Osteoblast (primary cell): ENCODE data around the gene DCHS1. TPM values are rescaled to one million over a fixed set of nuclear protein-coding genes. Genes with fewer than 3 reads are reported as not detected.

Source experiments
- DNase-seq: peaks from one replicate; pipeline ENCODE4 v3.0.0; 2011; ENCODE audit warnings: low spot score, mixed read lengths; ENCODE audit not compliant: insufficient read length; ENCODE audit errors: missing footprints
- H2AFZ ChIP-seq: 2 replicates; pipeline ENCODE4 v1.6.0; 2011; ENCODE audit warnings: mild to moderate bottlenecking, low read length
- H3K27ac ChIP-seq: 2 replicates; pipeline ENCODE4 v1.5.1; 2011; ENCODE audit warnings: mild to moderate bottlenecking, low read depth, low read length, moderate library complexity
- H3K27me3 ChIP-seq: 2 replicates; pipeline ENCODE4 v1.6.0; 2012; ENCODE audit warnings: mild to moderate bottlenecking, control low read depth, inconsistent platforms, low read length, moderate library complexity; ENCODE audit not compliant: insufficient read depth
- H3K36me3 ChIP-seq: 2 replicates; pipeline ENCODE4 v1.5.1; 2011; ENCODE audit warnings: mild to moderate bottlenecking, low read length, control low read depth, moderate library complexity; ENCODE audit not compliant: insufficient read depth
- H3K4me1 ChIP-seq: 2 replicates; pipeline ENCODE4 v1.5.1; 2011; ENCODE audit warnings: mild to moderate bottlenecking, low read length, control low read depth, moderate library complexity; ENCODE audit not compliant: insufficient read depth
- H3K4me2 ChIP-seq: 2 replicates; pipeline ENCODE4 v1.6.0; 2011; ENCODE audit warnings: mild to moderate bottlenecking, low read length; ENCODE audit not compliant: insufficient read depth
- H3K4me3 ChIP-seq: fragments of 200-600 bp; sonication (generic); 3 replicates; pipeline ENCODE4 v1.5.1; 2012; ENCODE audit warnings: mild to moderate bottlenecking, low read length, inconsistent platforms; ENCODE audit not compliant: insufficient read depth
- H3K79me2 ChIP-seq: 2 replicates; pipeline ENCODE4 v1.6.0; 2012; ENCODE audit warnings: mild to moderate bottlenecking, low read length, control low read depth, inconsistent platforms; ENCODE audit not compliant: insufficient read depth
- H3K9me3 ChIP-seq: 2 replicates; pipeline ENCODE4 v1.5.1; 2011; ENCODE audit warnings: low read depth, low read length, control low read depth
- H4K20me1 ChIP-seq: 2 replicates; pipeline ENCODE4 v1.6.0; 2012; ENCODE audit warnings: mild to moderate bottlenecking, low read length, control low read depth; ENCODE audit not compliant: insufficient read depth
- total RNA-seq: library from RNA; depleted of rRNA; stranded (reverse); fragments of >200 nt; gene quantifications from 2 replicates; pipeline ENCODE4 v1.2.3, GENCODE V29; 2012
- TF ChIP-seq, protein P1 (sequence below): IDR thresholded peaks from 2 replicates; pipeline ENCODE4 v1.5.1; 2011; ENCODE audit warnings: mild to moderate bottlenecking, low read depth, low read length, moderate library complexity; ENCODE audit errors: extremely low read depth

Gene DCHS1
- total RNA-seq, 1 donor: 1.1 TPM

DNA sequence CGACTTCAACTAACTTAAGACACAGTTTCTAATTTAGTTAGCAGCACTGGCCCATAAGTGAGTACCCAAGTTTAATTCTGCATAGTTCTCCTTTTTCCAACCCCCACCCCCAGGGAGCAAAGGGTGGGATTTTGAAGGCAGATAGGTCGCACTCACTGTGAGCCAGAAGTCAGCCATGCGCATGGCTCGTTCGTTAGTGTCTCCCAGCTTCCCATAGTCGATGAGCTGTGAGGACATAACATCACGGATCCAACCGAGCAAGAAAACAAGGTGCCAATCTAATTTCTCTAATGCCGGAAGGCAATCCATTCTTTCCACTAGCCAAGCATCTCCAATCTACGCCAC lies 27.0 kb upstream of the DCHS1 start:
- peaks cover 23% of the 10 kb centered on the region for H3K79me2 ChIP-seq
- TF ChIP-seq, protein P1, sequence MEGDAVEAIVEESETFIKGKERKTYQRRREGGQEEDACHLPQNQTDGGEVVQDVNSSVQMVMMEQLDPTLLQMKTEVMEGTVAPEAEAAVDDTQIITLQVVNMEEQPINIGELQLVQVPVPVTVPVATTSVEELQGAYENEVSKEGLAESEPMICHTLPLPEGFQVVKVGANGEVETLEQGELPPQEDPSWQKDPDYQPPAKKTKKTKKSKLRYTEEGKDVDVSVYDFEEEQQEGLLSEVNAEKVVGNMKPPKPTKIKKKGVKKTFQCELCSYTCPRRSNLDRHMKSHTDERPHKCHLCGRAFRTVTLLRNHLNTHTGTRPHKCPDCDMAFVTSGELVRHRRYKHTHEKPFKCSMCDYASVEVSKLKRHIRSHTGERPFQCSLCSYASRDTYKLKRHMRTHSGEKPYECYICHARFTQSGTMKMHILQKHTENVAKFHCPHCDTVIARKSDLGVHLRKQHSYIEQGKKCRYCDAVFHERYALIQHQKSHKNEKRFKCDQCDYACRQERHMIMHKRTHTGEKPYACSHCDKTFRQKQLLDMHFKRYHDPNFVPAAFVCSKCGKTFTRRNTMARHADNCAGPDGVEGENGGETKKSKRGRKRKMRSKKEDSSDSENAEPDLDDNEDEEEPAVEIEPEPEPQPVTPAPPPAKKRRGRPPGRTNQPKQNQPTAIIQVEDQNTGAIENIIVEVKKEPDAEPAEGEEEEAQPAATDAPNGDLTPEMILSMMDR: no peak

DNA sequence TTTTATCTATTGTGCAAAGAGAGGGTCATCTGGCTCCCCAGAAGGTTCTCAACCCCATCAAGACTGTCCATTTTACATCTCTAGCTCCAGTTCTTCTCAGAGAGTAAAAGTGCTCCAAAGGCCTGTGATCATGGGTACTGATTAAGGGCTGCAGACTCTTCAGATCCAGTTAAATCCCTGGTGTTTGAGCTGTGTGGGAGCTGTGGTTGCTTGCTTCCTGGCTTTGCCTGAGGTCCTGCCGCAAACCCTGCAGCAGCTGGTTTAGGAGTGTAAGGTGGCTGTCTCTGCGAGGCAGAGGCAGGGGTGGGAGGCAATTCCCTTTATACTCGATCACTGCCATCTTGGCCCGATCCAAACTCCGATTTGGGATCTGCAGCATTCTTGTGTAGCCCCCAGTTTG lies 26.3 kb upstream of the DCHS1 start:
- Histone ChIP-seq H3K27ac (peak overlapping the region; percentile 57), H2AFZ (no peak overlapping the region), H3K9me3 (no peaks in the 10 kb centered on the region), H3K4me2 (peak overlapping the region; percentile 92), H3K36me3 (peaks cover 16% of the 10 kb centered on the region), H3K4me3 (peak overlapping the region; percentile 93), H4K20me1 (peaks cover 14% of the 10 kb centered on the region), H3K4me1 (peaks cover 16% of the 10 kb centered on the region), H3K27me3 (no peaks in the 10 kb centered on the region), H3K79me2 (peaks cover 23% of the 10 kb centered on the region)
- TF ChIP-seq, protein P1: no peak
- peak; percentile 79 for DNase-seq

More for the DNA sequence above, 27.0 kb upstream of the DCHS1 start:
- Histone ChIP-seq H3K36me3 (peaks cover 16% of the 10 kb centered on the region), H3K9me3 (no peaks in the 10 kb centered on the region), H4K20me1 (peaks cover 14% of the 10 kb centered on the region), H3K4me1 (peaks cover 16% of the 10 kb centered on the region), H2AFZ (peak overlapping the region; percentile 98), H3K4me3 (peak overlapping the region; percentile 93), H3K4me2 (peak overlapping the region; percentile 92), H3K27ac (peak overlapping the region; percentile 57), H3K27me3 (no peaks in the 10 kb centered on the region)
- DNase-seq: no peak

DNA sequence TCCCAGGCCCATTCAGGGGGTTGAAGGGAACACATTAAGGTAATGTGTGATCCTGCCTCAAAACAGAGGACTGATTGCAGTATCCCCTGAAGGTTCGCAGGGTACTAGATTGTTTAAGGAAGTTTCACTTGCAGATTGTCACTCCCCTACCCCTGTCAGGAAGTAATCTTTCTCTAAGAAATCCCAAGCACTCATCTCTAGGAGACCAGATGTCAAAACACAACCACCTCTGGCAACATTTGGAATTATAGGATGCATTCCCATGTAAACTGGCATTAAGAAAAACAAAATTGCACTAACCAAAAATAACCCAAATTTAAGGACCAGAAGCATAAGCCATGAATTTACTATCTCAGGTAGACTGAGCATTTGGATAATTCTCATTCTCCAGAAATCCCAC lies 25.9 kb upstream of the DCHS1 start:
- no peaks in the 10 kb centered on the region for H3K27me3 ChIP-seq
- H3K4me2 ChIP-seq: peak overlapping the region; percentile 92
- H3K9me3 ChIP-seq: no peaks in the 10 kb centered on the region
- peaks cover 14% of the 10 kb centered on the region for H4K20me1 ChIP-seq
- no peak overlapping the region for H3K27ac ChIP-seq
- H3K4me3 ChIP-seq: no peak overlapping the region
- H3K36me3 ChIP-seq: peaks cover 16% of the 10 kb centered on the region
- TF ChIP-seq, protein P1: no peak
- peaks cover 16% of the 10 kb centered on the region for H3K4me1 ChIP-seq
- no peak overlapping the region for H2AFZ ChIP-seq
- no peak for DNase-seq
- H3K79me2 ChIP-seq: peaks cover 23% of the 10 kb centered on the region

DNA sequence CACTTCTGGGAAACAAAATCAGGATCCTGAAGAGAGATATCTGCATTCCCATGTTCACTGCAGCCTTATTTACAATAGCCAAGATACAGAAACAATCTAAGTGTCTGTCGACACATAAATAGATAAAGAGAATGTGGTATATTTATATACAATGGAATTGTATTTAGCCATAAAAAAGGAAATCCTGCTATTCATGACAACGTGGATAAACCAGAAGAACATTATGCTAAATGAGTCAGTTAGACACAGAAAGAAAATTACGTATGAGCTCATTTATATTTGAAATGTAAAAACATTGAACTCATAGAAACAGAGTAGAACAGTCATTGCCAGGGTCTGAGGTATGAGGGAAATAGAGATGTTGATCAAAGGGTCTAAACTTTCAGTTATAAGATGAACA lies 21.4 kb upstream of the DCHS1 start:
- Histone ChIP-seq H3K4me1 (peaks cover 8% of the 10 kb centered on the region), H3K4me3 (no peak overlapping the region), H3K36me3 (peaks cover 16% of the 10 kb centered on the region), H3K4me2 (no peak overlapping the region), H3K79me2 (peaks cover 13% of the 10 kb centered on the region), H2AFZ (no peak overlapping the region), H4K20me1 (peaks cover 12% of the 10 kb centered on the region), H3K27me3 (no peaks in the 10 kb centered on the region), H3K9me3 (no peaks in the 10 kb centered on the region), H3K27ac (no peak overlapping the region)
- TF ChIP-seq, protein P1: no peak
- DNase-seq: no peak
